Measurements from ENCODE around the gene ZFYVE21.

- TF ChIP-seq, protein P1, sequence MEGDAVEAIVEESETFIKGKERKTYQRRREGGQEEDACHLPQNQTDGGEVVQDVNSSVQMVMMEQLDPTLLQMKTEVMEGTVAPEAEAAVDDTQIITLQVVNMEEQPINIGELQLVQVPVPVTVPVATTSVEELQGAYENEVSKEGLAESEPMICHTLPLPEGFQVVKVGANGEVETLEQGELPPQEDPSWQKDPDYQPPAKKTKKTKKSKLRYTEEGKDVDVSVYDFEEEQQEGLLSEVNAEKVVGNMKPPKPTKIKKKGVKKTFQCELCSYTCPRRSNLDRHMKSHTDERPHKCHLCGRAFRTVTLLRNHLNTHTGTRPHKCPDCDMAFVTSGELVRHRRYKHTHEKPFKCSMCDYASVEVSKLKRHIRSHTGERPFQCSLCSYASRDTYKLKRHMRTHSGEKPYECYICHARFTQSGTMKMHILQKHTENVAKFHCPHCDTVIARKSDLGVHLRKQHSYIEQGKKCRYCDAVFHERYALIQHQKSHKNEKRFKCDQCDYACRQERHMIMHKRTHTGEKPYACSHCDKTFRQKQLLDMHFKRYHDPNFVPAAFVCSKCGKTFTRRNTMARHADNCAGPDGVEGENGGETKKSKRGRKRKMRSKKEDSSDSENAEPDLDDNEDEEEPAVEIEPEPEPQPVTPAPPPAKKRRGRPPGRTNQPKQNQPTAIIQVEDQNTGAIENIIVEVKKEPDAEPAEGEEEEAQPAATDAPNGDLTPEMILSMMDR (conservative IDR thresholded peaks at IDR 0.05 in 1 of 2, IDR thresholded peaks at IDR 0.05 in 1 of 2; ENCODE audit: low read depth in 1 of 2, low read length in 2 of 2) = no peak
- TF ChIP-seq EZH2 (IDR thresholded peaks at IDR 0.05; ENCODE audit: low read length, missing control alignments) = no peak
Measured at GRCh38 chr14:103748534-103748857, 32.9 kb downstream of the ZFYVE21 start.

Measured in fibroblast of lung (primary cell).